Measurements from ENCODE around the gene GPD2.

DNA sequence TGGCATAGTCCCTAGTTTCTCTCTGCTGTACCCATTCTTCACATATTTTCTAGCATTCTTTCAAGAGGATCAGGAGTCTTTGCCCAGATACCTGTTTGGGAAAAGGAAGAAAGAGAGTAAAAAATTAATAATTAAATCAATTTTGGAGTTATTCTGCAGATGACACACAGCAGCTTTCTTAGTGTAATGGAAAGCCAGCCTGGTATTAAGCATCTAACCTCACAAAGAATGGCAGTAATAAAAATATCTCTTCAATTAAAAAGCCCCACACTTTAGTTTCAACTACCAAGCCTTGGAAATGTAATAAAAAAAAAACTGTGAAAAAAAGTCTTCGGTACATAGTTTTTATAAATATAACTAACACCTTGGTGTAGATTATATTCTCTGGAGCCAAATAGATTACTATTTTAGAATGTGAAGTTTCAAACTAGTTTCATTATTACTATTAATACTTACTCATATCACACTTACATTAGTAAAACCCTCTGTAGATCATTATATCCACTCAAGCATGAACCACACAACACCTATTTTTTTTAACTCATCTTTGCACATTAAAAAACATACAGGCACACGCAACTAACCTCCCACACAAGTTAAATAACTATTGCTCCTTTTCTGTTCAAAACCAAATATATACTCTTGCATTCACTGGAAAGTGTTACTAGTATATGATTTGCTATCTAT lies 90.9 kb downstream of the GPD2 start:
- no peak for TF ChIP-seq POLR2AphosphoS2 (IDR thresholded peaks at IDR 0.05; ENCODE audit: low read depth, low read length)
- TF ChIP-seq POLR2AphosphoS5 (IDR thresholded peaks at IDR 0.05; ENCODE audit: low read length), result no peak

Measured in GM12878 (cell line).